CD1c-positive myeloid dendritic cell (primary cell): ENCODE data around the gene MFSD12.
"Not testable (repeated sequence)": the region's sequence is repeated elsewhere in the genome, so short reads cannot be mapped to it uniquely, and the experiment has no call there.

Source experiments
- DNase-seq: peaks from one replicate; pipeline ENCODE4 v3.0.0-alpha.2; 2016; ENCODE audit errors: extremely low spot score

Gene MFSD12

GRCh38 chr19:3522421-3523360 is 34.7 kb downstream of the MFSD12 start:
- DNase-seq, result no peak

DNA sequence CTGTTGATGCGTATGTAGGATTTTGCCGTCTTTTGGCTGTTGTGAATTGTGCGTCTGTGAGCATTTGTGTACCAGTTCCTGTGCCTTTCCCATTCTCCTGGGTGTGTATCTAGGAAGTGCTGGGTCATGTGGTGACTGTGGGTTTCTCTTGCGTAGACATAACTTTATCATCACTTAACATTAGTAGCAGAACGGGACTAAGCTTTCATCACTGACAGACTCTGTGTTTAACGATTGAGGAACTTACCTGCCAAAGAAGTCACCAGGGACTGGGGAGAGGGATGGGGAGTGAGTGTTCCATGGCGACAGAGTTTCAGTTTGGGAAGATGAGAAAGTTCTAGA is 36.3 kb downstream of the MFSD12 start:
- DNase-seq, result no peak

DNA sequence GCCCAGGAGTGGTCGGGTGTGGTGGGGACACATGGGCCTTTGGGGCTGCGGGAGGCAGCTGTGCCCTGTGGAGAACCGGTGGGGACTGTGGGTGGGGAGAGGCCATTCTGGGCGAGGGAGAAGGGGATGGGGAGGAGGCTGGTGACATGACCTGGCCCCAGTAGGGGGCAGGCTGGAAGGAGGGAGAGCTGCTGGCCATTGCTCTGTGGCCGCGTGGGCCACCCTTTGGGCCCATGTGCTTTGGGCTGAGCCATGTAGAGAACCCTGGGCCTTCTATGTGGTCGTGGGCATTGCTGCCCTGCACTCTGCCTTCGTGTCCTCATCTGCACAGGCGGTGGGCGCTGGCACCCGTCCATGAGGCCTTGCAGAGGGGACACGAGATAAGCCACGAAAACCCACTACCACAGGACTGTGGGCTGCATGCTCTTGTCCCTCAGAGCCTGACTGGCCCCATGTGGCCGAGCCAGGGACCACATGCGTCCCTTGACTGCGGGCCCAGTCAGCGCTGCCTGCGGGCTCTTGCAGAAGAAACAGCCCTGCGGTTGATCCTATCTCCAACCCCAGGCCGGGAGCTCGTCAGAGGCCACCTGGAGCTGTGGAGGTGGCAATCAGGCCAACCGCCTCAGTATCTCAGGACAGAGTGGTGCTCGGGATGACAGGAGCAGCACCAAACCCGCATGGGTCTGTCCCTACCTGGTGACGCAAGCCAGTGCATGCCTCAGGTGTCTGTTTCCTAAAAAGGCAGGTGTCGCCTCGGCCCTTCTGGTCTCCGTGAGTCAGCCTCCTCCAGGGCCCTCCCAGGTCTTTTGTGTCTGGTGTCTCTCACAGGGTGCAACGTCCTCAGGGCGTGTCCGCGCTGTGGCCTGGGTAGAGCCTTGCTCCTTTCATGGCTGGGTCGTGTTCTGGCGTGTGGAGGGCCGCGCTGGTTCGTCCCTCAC is 37.0 kb downstream of the MFSD12 start:
- no peak for DNase-seq

- no peak for DNase-seq
Measured at GRCh38 chr19:3519126-3519525, 38.3 kb downstream of the MFSD12 start.

- no peak for DNase-seq
Measured at GRCh38 chr19:3518659-3519058, 38.7 kb downstream of the MFSD12 start.

- no peak for DNase-seq
Measured at GRCh38 chr19:3518255-3518654, 39.1 kb downstream of the MFSD12 start.

DNA sequence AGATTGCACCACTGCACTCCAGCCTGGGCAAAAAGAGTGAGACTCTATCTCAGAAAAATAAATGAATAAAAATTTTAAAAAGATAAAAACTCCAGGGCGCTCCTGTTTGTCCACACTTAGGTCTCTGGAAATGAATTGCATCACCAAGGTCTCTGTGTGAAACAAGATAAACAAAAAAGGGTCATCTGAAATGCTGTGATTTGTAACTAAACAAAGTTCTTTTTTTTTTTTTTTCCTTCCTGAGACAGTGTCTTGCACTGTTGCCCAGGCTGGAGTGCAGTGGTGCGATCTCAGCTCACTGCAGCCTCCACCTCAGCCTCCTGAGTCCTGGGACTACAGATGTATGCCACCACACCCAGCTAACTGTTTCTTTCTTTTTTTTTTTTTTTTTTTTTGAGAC is 39.7 kb downstream of the MFSD12 start:
- DNase-seq, result no peak

DNA sequence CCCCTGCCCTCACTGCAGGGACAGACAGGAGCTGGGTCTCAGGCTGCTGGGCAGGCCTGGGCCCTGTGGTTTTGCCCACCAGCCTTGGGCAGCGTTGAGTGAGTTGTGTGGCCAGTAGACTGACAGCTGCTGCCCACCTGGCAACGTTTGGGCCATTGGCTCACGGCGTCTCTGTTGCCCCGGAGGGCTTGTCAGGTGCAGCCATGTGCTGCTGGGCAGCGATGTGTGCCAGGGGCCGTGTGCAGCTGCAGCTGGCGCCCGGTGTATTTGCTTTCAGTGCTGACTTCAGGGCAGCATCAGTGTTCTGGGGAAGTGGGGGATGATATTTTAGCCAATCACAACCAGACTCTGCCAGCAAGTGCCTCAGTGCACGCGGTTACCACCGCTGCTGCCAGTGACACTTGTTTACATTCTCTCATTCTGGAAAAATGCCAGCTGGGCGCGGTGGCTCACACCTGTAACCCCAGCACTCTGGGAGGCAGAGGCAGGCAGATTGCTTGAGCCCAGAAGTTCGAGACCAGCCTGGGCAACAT is 40.6 kb downstream of the MFSD12 start:
- peak; percentile 24 for DNase-seq

GRCh38 chr19:3515891-3516422 is 41.4 kb downstream of the MFSD12 start:
- no peak for DNase-seq

DNA sequence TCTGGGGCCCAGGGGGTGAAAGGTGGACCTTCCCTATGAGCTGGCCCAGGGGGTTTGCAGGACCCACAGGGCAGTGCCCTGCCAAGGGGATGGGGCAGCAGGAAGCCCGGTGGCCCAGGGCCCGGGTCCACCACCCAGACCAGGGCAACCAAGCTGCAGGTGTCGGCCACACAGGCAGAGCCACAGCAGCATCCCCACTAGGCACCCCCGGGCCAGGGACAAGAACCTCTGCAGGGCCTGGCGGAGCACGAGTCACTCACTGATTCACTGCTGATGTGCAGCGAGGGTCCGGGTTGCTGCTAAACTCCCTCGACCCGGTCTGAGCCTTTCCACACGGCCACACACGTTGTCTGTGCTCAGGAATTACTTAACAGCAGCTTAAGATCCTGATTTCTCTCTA is 42.5 kb downstream of the MFSD12 start:
- DNase-seq, result no peak

DNA sequence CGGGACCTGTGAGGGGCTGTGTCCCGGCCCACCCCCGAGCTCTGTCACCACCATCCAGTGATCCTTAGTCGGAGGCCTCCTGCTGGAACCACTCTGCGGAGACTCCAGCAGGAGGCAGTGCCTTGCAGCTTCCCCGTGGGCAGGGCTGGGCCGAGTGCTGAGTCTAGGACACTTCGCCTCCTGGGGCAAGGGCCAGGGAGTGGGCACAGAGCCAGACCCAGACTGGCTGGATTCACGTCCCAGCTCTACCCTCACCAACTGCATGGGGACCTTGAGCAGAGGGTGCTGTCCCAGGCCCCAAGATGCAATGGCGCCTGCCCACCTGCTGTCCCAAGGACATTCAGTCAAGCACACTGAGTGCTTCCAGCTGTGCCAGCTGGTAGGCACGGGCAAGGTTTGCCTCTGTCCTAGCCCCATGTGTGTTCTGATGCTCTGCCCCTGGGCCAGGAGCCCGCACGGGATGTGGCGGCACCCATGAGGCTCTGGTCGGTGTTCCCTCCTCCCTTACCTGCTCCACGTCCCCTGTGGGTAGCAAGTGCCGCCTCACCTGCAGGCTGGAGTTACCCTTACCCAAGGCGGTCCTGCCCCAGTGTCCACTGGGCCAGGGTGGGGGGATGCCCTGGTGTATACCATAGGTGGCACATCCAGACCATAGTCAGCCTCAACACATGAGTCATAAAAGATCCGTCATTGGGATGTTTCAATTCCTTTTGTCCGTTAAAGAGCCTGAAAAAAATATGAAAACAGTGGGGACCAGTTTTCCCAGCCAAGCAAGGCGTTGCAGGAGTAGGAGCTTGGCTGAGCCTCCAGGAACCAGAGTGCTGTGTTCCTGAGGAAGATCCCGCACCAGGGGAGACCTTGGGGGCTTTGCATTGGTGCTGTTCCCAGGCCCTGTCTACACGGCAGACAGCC is 43.9 kb downstream of the MFSD12 start:
- no peak for DNase-seq

DNA sequence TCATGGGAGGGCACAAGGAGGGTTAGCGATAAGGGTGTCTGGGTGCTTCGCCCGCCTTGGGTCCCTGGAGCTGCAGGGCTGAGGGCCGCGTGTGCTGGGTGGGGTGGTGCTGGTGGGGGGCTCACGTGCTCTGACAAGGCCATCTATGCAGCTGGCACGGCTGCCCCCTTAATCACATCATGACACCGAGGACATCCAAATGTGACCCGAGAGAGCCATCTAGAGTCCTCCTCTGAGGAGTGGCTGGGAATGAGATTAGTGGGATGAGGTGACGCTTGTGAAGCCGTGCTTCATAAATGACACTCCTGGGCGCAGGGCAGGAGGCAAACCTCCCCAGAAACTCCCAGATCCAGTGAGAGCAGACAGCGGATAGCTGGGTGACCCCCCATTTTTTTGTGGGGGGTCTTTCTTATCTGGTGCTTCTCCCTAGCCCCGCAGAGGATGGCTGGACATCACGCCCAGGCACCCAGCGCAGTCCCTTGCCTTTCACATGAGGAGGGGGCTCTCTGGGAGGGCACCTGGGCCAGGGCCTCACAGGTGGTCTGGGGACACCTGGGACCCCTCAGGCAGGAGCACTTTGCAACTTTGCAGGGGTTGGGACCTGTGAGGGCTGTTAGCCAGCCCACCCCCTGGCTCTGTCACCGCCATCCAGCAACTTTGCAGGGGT is 44.7 kb downstream of the MFSD12 start:
- no peak for DNase-seq

- DNase-seq, result no peak
Measured at GRCh38 chr19:3511506-3512251, 45.7 kb downstream of the MFSD12 start.

GRCh38 chr19:3510727-3511126 is 46.7 kb downstream of the MFSD12 start:
- DNase-seq, result no peak

DNA sequence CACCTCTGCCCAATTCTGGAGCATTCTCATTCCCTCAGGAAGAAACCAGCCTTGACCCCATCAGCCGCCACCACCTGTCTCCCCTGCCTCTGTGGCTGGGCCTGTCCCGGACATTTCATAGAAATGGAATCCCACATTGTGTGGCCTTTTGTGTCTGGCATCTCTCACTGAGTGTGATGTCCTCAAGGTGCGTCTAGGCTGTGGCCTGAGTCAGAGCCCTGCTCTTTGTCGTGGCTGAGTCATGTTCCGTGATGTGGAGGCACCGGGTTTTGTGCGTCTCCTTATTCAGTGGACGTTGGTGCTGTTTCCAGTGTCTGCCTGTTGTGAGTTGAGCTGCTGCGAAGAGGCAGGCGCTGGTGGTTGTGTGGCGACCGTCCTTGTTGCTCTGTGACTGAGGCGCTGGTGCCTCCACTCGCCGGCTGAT is 47.8 kb downstream of the MFSD12 start:
- no peak for DNase-seq

- DNase-seq, result no peak
Measured at GRCh38 chr19:3508771-3509535, 48.4 kb downstream of the MFSD12 start.

DNA sequence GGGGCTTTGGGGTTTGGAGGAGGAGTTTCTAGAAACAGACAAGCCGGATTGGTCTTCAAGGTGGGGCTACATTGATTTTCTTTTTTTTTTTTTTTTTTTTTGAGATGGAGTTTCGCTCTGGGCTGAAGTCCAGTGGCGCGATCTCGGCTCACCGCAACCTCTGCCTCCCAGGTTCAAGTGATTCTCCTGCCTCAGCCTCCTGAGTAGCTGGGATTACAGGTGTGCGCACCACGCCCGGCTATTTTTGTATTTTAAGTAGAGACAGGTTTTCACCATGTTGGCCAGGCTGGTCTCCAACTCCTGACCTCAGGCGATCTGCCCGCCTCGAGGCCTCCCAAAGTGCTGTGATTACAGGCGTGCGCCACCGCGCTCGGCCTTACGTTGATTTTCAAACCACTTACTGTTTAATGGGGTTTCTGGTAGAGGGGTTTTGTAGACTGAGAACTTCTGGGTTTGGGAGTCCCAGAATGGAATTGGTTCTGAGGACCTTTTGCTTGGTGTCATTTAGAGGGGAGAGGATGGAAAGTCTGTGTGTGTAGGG is 49.2 kb downstream of the MFSD12 start:
- not testable (repeated sequence) for DNase-seq

- DNase-seq, result no peak
Measured at GRCh38 chr19:3507371-3508120, 49.8 kb downstream of the MFSD12 start.
